Activated T-helper 1 cell treated with anti-CD3 and anti-CD28 coated beads, Interleukin-12 subunit alpha, Interleukin-12 subunit beta, Interleukin-2, Interleukin-4 antibody, amounts not matched to agents 30 ng/mL and 10 ng/mL and 1 ng/mL, durations not matched to agents 14 hours and 24 hours and 36 hours (primary cell): ENCODE results near the gene MCM10. TPM values are rescaled to one million over a fixed set of nuclear protein-coding genes. Genes with fewer than 3 reads are reported as not detected.

Experiments used
- DNase-seq: peaks from one replicate; pipeline ENCODE4 v3.0.0; 2021; ENCODE audit warnings: low spot score
- H3K27ac Mint-ChIP-seq: one replicate; pipeline ENCODE4 v1.8.0; 2021; ENCODE audit warnings: mild to moderate bottlenecking, mixed read lengths
- H3K27me3 Mint-ChIP-seq: one replicate; pipeline ENCODE4 v1.8.0; 2022; ENCODE audit warnings: mild to moderate bottlenecking, moderate library complexity, mixed read lengths; ENCODE audit not compliant: insufficient read depth
- H3K36me3 Mint-ChIP-seq: one replicate; pipeline ENCODE4 v1.8.0; 2021; ENCODE audit warnings: low read depth, mixed read lengths
- H3K4me1 Mint-ChIP-seq: one replicate; pipeline ENCODE4 v1.8.0; 2021; ENCODE audit warnings: low read depth, mixed read lengths
- H3K4me3 Mint-ChIP-seq: one replicate; pipeline ENCODE4 v1.8.0; 2021; ENCODE audit warnings: mild to moderate bottlenecking, moderate library complexity, mixed read lengths
- H3K9me3 Mint-ChIP-seq: one replicate; pipeline ENCODE4 v1.8.0; 2021; ENCODE audit warnings: mixed read lengths
- intact Hi-C: fragments of 100-400 bp; cut with micrococcal nuclease; formaldehyde crosslinking; loops from one replicate; pipeline ENCODE4 v1.15.1; 2024
- total RNA-seq: library from RNA; stranded (reverse); gene quantifications from 2 replicates; pipeline ENCODE4 v1.2.3, GENCODE V29; 2022

MCM10 gene
- 104 and 106 TPM in 2 replicates for total RNA-seq

GRCh38 chr10:13160934-13161856 is at the start of gene MCM10:
MCM10 (plus strand) TSS chr10:13161558; CDS start chr10:13164203, 2,645 bp downstream.
- Mint-ChIP-seq H3K9me3 (peaks cover 9% of the 10 kb centered on the region), H3K36me3 (peaks cover 13% of the 10 kb centered on the region), H3K27me3 (no peaks in the 10 kb centered on the region), H3K4me1 (peaks cover 57% of the 10 kb centered on the region), H3K27ac (peak within 1 kb of the TSS; percentile 94), H3K4me3 (peak within 1 kb of the TSS; percentile 93)
- intact Hi-C loops: loop anchor here (1.0 to 5.0 kb wide), 8 partner anchors 61 to 1119 kb away; partner anchors contain the start of genes DHTKD1, OPTN, SEPHS1 and UPF2
- DNase-seq: peak; percentile 98

- H3K27ac Mint-ChIP-seq: peak overlapping the region; percentile 23
- H3K9me3 Mint-ChIP-seq: no peaks in the 10 kb centered on the region
- H3K4me1 Mint-ChIP-seq: peaks cover 45% of the 10 kb centered on the region
- no peak overlapping the region for H3K4me3 Mint-ChIP-seq
- no peaks in the 10 kb centered on the region for H3K27me3 Mint-ChIP-seq
- no peak for DNase-seq
- H3K36me3 Mint-ChIP-seq: peaks cover 51% of the 10 kb centered on the region
- intact Hi-C loops: no loop called here
Observed at GRCh38 chr10:13113544-13113943, 47.8 kb upstream of the MCM10 start.

GRCh38 chr10:13115832-13116803 is 45.2 kb upstream of the MCM10 start:
- Mint-ChIP-seq H3K27ac (peak overlapping the region; percentile 64), H3K27me3 (no peaks in the 10 kb centered on the region), H3K36me3 (peaks cover 56% of the 10 kb centered on the region), H3K4me1 (peaks cover 33% of the 10 kb centered on the region), H3K4me3 (peak overlapping the region; percentile 35), H3K9me3 (no peaks in the 10 kb centered on the region)
- intact Hi-C loops: no loop called here
- no peak for DNase-seq

GRCh38 chr10:13117841-13118783 is 43.2 kb upstream of the MCM10 start:
- H3K27me3 Mint-ChIP-seq: no peaks in the 10 kb centered on the region
- intact Hi-C loops: no loop called here
- H3K4me1 Mint-ChIP-seq: peaks cover 32% of the 10 kb centered on the region
- no peak overlapping the region for H3K4me3 Mint-ChIP-seq
- H3K27ac Mint-ChIP-seq: peak overlapping the region; percentile 42
- H3K9me3 Mint-ChIP-seq: no peaks in the 10 kb centered on the region
- no peak for DNase-seq
- H3K36me3 Mint-ChIP-seq: peaks cover 64% of the 10 kb centered on the region

- Mint-ChIP-seq H3K36me3 (peaks cover 66% of the 10 kb centered on the region), H3K4me1 (peaks cover 32% of the 10 kb centered on the region), H3K27me3 (no peaks in the 10 kb centered on the region), H3K9me3 (no peaks in the 10 kb centered on the region), H3K27ac (peak overlapping the region; percentile 42), H3K4me3 (no peak overlapping the region)
- intact Hi-C loops: no loop called here
- no peak for DNase-seq
Observed at GRCh38 chr10:13118784-13119410, 42.5 kb upstream of the MCM10 start.

- no peak for DNase-seq
- H3K4me3 Mint-ChIP-seq: no peak overlapping the region
- peaks cover 73% of the 10 kb centered on the region for H3K36me3 Mint-ChIP-seq
- no peak overlapping the region for H3K27ac Mint-ChIP-seq
- no peaks in the 10 kb centered on the region for H3K9me3 Mint-ChIP-seq
- intact Hi-C loops: no loop called here
- H3K4me1 Mint-ChIP-seq: peaks cover 21% of the 10 kb centered on the region
- no peaks in the 10 kb centered on the region for H3K27me3 Mint-ChIP-seq
Observed at GRCh38 chr10:13120786-13121499, 40.4 kb upstream of the MCM10 start.

GRCh38 chr10:13121500-13121854 is 39.9 kb upstream of the MCM10 start:
- H3K36me3 Mint-ChIP-seq: peaks cover 70% of the 10 kb centered on the region

GRCh38 chr10:13136651-13137050 is 24.7 kb upstream of the MCM10 start:
- intact Hi-C loops: no loop called here
- Mint-ChIP-seq H3K27me3 (no peaks in the 10 kb centered on the region), H3K9me3 (no peaks in the 10 kb centered on the region), H3K4me1 (no peaks in the 10 kb centered on the region), H3K27ac (no peak overlapping the region), H3K4me3 (no peak overlapping the region), H3K36me3 (peaks cover 45% of the 10 kb centered on the region)
- no peak for DNase-seq

More at GRCh38 chr10:13121500-13121854, 39.9 kb upstream of the MCM10 start:
- Mint-ChIP-seq H3K4me1 (peaks cover 16% of the 10 kb centered on the region), H3K27ac (no peak overlapping the region), H3K9me3 (no peaks in the 10 kb centered on the region), H3K4me3 (no peak overlapping the region), H3K27me3 (no peaks in the 10 kb centered on the region)
- intact Hi-C loops: no loop called here
- no peak for DNase-seq

- Mint-ChIP-seq H3K36me3 (peaks cover 43% of the 10 kb centered on the region), H3K4me3 (no peak overlapping the region), H3K4me1 (no peaks in the 10 kb centered on the region), H3K27ac (no peak overlapping the region), H3K27me3 (no peaks in the 10 kb centered on the region), H3K9me3 (peaks cover under 1% of the 10 kb centered on the region)
- intact Hi-C loops: no loop called here
- no peak for DNase-seq
Observed at GRCh38 chr10:13139150-13139549, 22.2 kb upstream of the MCM10 start.

GRCh38 chr10:13139676-13140075 is 21.7 kb upstream of the MCM10 start:
- intact Hi-C loops: no loop called here
- no peak overlapping the region for H3K27ac Mint-ChIP-seq
- no peak overlapping the region for H3K4me3 Mint-ChIP-seq
- peaks cover 48% of the 10 kb centered on the region for H3K36me3 Mint-ChIP-seq
- no peaks in the 10 kb centered on the region for H3K4me1 Mint-ChIP-seq
- no peak for DNase-seq
- no peaks in the 10 kb centered on the region for H3K27me3 Mint-ChIP-seq
- peaks cover 6% of the 10 kb centered on the region for H3K9me3 Mint-ChIP-seq

GRCh38 chr10:13140627-13141190 is 20.6 kb upstream of the MCM10 start:
- Mint-ChIP-seq H3K27ac (no peak overlapping the region), H3K36me3 (peaks cover 46% of the 10 kb centered on the region), H3K4me3 (no peak overlapping the region), H3K4me1 (no peaks in the 10 kb centered on the region), H3K9me3 (peaks cover 13% of the 10 kb centered on the region), H3K27me3 (no peaks in the 10 kb centered on the region)
- no peak for DNase-seq
- intact Hi-C loops: no loop called here
